ENCODE measurements around the gene NCF1. TPM values are rescaled to one million over a fixed set of nuclear protein-coding genes. Genes with fewer than 3 reads are reported as not detected.
"Not testable (repeated sequence)": the region's sequence is repeated elsewhere in the genome, so short reads cannot be mapped to it uniquely, and the experiment has no call there.

NCF1 gene
- polyA plus RNA-seq, 1 donor (not counting 4 experiments of a cell fraction or from before 2014, with no cell fraction given), result 0.09 TPM

- H3K36me3 ChIP-seq (ENCODE audit: control insufficient read depth in 2 of 2, extremely low read depth in 1 of 2, insufficient read depth in 2 of 2, low read length in 2 of 2), result peaks cover 10 to 11% of the 10 kb centered on the region in 2 experiments
- dilution Hi-C loops (cut with MboI; ENCODE audit: extremely low pct_ligation_motif_present, low sequenced_read_pairs), result no loop called here
- H3K9me1 ChIP-seq (ENCODE audit: control insufficient read depth, extremely low read depth, insufficient read depth, low read length), result no peaks in the 10 kb centered on the region
- no peaks in the 10 kb centered on the region for H4K20me1 ChIP-seq (ENCODE audit: control insufficient read depth, extremely low read depth, insufficient read depth, low read length)
- no peak overlapping the region for H3K27ac ChIP-seq (ENCODE audit: control insufficient read depth, insufficient read depth, low read length)
- H3K4me3 ChIP-seq (ENCODE audit: control insufficient read depth in 2 of 3, extremely low read depth in 1 of 3, insufficient read depth in 2 of 3, low read depth in 1 of 3, low read length in 3 of 3), result no peak overlapping the region
- H3K27me3 ChIP-seq (ENCODE audit: control insufficient read depth, extremely low read depth, insufficient read depth, low read length), result no peaks in the 10 kb centered on the region
- no peaks in the 10 kb centered on the region for H3K9me3 ChIP-seq (ENCODE audit: control insufficient read depth, low read depth, low read length)
- H3K79me2 ChIP-seq (ENCODE audit: control insufficient read depth, insufficient read depth, low read length), result no peaks in the 10 kb centered on the region
- DNase-seq (ENCODE audit: low read depth, low spot score) (no peak), FAIRE-seq (no peak)
- H3K4me2 ChIP-seq (ENCODE audit: control insufficient read depth, extremely low read depth, insufficient read depth, low read depth, low read length), result no peak overlapping the region
- H3K4me1 ChIP-seq (ENCODE audit: control insufficient read depth, extremely low read depth, insufficient read depth, low read length), result no peaks in the 10 kb centered on the region
- no peak overlapping the region for H3K9ac ChIP-seq (ENCODE audit: control insufficient read depth, extremely low read depth, insufficient read depth, low read length)
- H2AFZ ChIP-seq (ENCODE audit: control insufficient read depth, low read length), result no peak overlapping the region
- TF ChIP-seq CTCF (optimal IDR thresholded peaks at IDR 0.05 in 1 of 3, IDR thresholded peaks at IDR 0.05 in 1 of 3, conservative IDR thresholded peaks at IDR 0.05 in 1 of 3; ENCODE audit: extremely low read depth in 1 of 3, insufficient read depth in 2 of 3, low read length in 3 of 3) (no peak), EZH2 (IDR thresholded peaks at IDR 0.05; ENCODE audit: low read length) (no peak)
Observed at GRCh38 chr7:74726309-74727101, 47.3 kb upstream of the NCF1 start.

GRCh38 chr7:74728686-74729085 is 45.1 kb upstream of the NCF1 start:
- H3K27ac ChIP-seq (ENCODE audit: control insufficient read depth, insufficient read depth, low read length); H3K4me2 ChIP-seq (ENCODE audit: control insufficient read depth, extremely low read depth, insufficient read depth, low read depth, low read length); H2AFZ ChIP-seq (ENCODE audit: control insufficient read depth, low read length); dilution Hi-C loops (cut with MboI; ENCODE audit: extremely low pct_ligation_motif_present, low sequenced_read_pairs); H3K79me2 ChIP-seq (ENCODE audit: control insufficient read depth, insufficient read depth, low read length); FAIRE-seq; H3K27me3 ChIP-seq (ENCODE audit: control insufficient read depth, extremely low read depth, insufficient read depth, low read length); H3K4me3 ChIP-seq (ENCODE audit: control insufficient read depth in 2 of 3, extremely low read depth in 1 of 3, insufficient read depth in 2 of 3, low read depth in 1 of 3, low read length in 3 of 3); H4K20me1 ChIP-seq (ENCODE audit: control insufficient read depth, extremely low read depth, insufficient read depth, low read length); H3K9ac ChIP-seq (ENCODE audit: control insufficient read depth, extremely low read depth, insufficient read depth, low read length); DNase-seq (ENCODE audit: low read depth, low spot score); H3K9me3 ChIP-seq (ENCODE audit: control insufficient read depth, low read depth, low read length); H3K9me1 ChIP-seq (ENCODE audit: control insufficient read depth, extremely low read depth, insufficient read depth, low read length); H3K4me1 ChIP-seq (ENCODE audit: control insufficient read depth, extremely low read depth, insufficient read depth, low read length): not testable (repeated sequence)
- H3K36me3 ChIP-seq (ENCODE audit: control insufficient read depth in 2 of 2, extremely low read depth in 1 of 2, insufficient read depth in 2 of 2, low read length in 2 of 2), result peaks cover 8 to 10% of the 10 kb centered on the region in 2 experiments

GRCh38 chr7:74730186-74730585 is 43.6 kb upstream of the NCF1 start:
- H3K9me1 ChIP-seq (ENCODE audit: control insufficient read depth, extremely low read depth, insufficient read depth, low read length); H4K20me1 ChIP-seq (ENCODE audit: control insufficient read depth, extremely low read depth, insufficient read depth, low read length); H3K4me3 ChIP-seq (ENCODE audit: control insufficient read depth in 2 of 3, extremely low read depth in 1 of 3, insufficient read depth in 2 of 3, low read depth in 1 of 3, low read length in 3 of 3); H3K4me2 ChIP-seq (ENCODE audit: control insufficient read depth, extremely low read depth, insufficient read depth, low read depth, low read length); DNase-seq (ENCODE audit: low read depth, low spot score); H3K79me2 ChIP-seq (ENCODE audit: control insufficient read depth, insufficient read depth, low read length); H3K27me3 ChIP-seq (ENCODE audit: control insufficient read depth, extremely low read depth, insufficient read depth, low read length); H3K27ac ChIP-seq (ENCODE audit: control insufficient read depth, insufficient read depth, low read length); H2AFZ ChIP-seq (ENCODE audit: control insufficient read depth, low read length); FAIRE-seq; dilution Hi-C loops (cut with MboI; ENCODE audit: extremely low pct_ligation_motif_present, low sequenced_read_pairs); H3K4me1 ChIP-seq (ENCODE audit: control insufficient read depth, extremely low read depth, insufficient read depth, low read length); H3K9ac ChIP-seq (ENCODE audit: control insufficient read depth, extremely low read depth, insufficient read depth, low read length); H3K9me3 ChIP-seq (ENCODE audit: control insufficient read depth, low read depth, low read length): not testable (repeated sequence)
- peaks cover 8 to 10% of the 10 kb centered on the region in 2 experiments for H3K36me3 ChIP-seq (ENCODE audit: control insufficient read depth in 2 of 2, extremely low read depth in 1 of 2, insufficient read depth in 2 of 2, low read length in 2 of 2)

GRCh38 chr7:74739974-74740703 is 33.7 kb upstream of the NCF1 start:
- H3K9me1 ChIP-seq (ENCODE audit: control insufficient read depth, extremely low read depth, insufficient read depth, low read length); H3K4me1 ChIP-seq (ENCODE audit: control insufficient read depth, extremely low read depth, insufficient read depth, low read length); H3K27me3 ChIP-seq (ENCODE audit: control insufficient read depth, extremely low read depth, insufficient read depth, low read length); FAIRE-seq; dilution Hi-C loops (cut with MboI; ENCODE audit: extremely low pct_ligation_motif_present, low sequenced_read_pairs); H3K9me3 ChIP-seq (ENCODE audit: control insufficient read depth, low read depth, low read length); DNase-seq (ENCODE audit: low read depth, low spot score); H3K79me2 ChIP-seq (ENCODE audit: control insufficient read depth, insufficient read depth, low read length); H3K9ac ChIP-seq (ENCODE audit: control insufficient read depth, extremely low read depth, insufficient read depth, low read length); H3K27ac ChIP-seq (ENCODE audit: control insufficient read depth, insufficient read depth, low read length); H3K4me3 ChIP-seq (ENCODE audit: control insufficient read depth in 2 of 3, extremely low read depth in 1 of 3, insufficient read depth in 2 of 3, low read depth in 1 of 3, low read length in 3 of 3); H3K36me3 ChIP-seq (ENCODE audit: control insufficient read depth in 2 of 2, extremely low read depth in 1 of 2, insufficient read depth in 2 of 2, low read length in 2 of 2); H4K20me1 ChIP-seq (ENCODE audit: control insufficient read depth, extremely low read depth, insufficient read depth, low read length); H3K4me2 ChIP-seq (ENCODE audit: control insufficient read depth, extremely low read depth, insufficient read depth, low read depth, low read length); H2AFZ ChIP-seq (ENCODE audit: control insufficient read depth, low read length): not testable (repeated sequence)

Data from keratinocyte (primary cell).